ENCODE measurements around the gene POLR1A. TPM values are rescaled to one million over a fixed set of nuclear protein-coding genes. Genes with fewer than 3 reads are reported as not detected.

Gene POLR1A
- total and polyA plus RNA-seq, 10 donors, result 1.8 to 39.0 (median 20.1) TPM

GRCh38 chr2:86138736-86139625, 33.3 kb upstream of the POLR1A start:
- H3K27me3 ChIP-seq (replicated peaks in 1 of 7), result no peaks in the 10 kb centered on the region
- H3K4me1 ChIP-seq, result peaks cover 0 to 17% (median 0%) of the 10 kb centered on the region in 6 donors
- no peak for DNase-seq
- no peak overlapping the region for H3K27ac ChIP-seq
- no peak overlapping the region for H3K4me3 ChIP-seq
- intact Hi-C loops (cut with DNase I; ENCODE audit: low total_unique reads), result no loop called here
- TF ChIP-seq, protein P1, sequence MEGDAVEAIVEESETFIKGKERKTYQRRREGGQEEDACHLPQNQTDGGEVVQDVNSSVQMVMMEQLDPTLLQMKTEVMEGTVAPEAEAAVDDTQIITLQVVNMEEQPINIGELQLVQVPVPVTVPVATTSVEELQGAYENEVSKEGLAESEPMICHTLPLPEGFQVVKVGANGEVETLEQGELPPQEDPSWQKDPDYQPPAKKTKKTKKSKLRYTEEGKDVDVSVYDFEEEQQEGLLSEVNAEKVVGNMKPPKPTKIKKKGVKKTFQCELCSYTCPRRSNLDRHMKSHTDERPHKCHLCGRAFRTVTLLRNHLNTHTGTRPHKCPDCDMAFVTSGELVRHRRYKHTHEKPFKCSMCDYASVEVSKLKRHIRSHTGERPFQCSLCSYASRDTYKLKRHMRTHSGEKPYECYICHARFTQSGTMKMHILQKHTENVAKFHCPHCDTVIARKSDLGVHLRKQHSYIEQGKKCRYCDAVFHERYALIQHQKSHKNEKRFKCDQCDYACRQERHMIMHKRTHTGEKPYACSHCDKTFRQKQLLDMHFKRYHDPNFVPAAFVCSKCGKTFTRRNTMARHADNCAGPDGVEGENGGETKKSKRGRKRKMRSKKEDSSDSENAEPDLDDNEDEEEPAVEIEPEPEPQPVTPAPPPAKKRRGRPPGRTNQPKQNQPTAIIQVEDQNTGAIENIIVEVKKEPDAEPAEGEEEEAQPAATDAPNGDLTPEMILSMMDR (IDR thresholded peaks at IDR 0.05 in 8 of 11, conservative IDR thresholded peaks at IDR 0.05 in 3 of 11), result no peak
- TF ChIP-seq POLR2AphosphoS5 (IDR thresholded peaks at IDR 0.05) (peak in 1 of 3 donors; percentile 13), POLR2A (IDR thresholded peaks at IDR 0.05) (no peak)
- 93 to 98% (median 96%) methylated on average over 7 of the region's 7 CpGs for WGBS, 5 donors
- no peaks in the 10 kb centered on the region for H3K9me3 ChIP-seq
- peaks cover 12 to 100% (median 96%) of the 10 kb centered on the region in 6 donors for H3K36me3 ChIP-seq

GRCh38 chr2:86136141-86136540, 30.5 kb upstream of the POLR1A start:
- Histone ChIP-seq H3K9me3 (no peaks in the 10 kb centered on the region), H3K27ac (no peak overlapping the region), H3K27me3 (replicated peaks in 1 of 7) (no peaks in the 10 kb centered on the region), H3K4me3 (no peak overlapping the region), H3K36me3 (peaks cover 12 to 100% (median 98%) of the 10 kb centered on the region in 6 donors), H3K4me1 (no peaks in the 10 kb centered on the region)
- no peak for TF ChIP-seq POLR2AphosphoS5 (IDR thresholded peaks at IDR 0.05)
- TF ChIP-seq, protein P1 (IDR thresholded peaks at IDR 0.05 in 8 of 11, conservative IDR thresholded peaks at IDR 0.05 in 3 of 11), result no peak
- no peak for TF ChIP-seq POLR2A (IDR thresholded peaks at IDR 0.05)
- intact Hi-C loops (cut with DNase I; ENCODE audit: low total_unique reads), result no loop called here
- 83 to 98% (median 92%) methylated on average over 2 of the region's 2 CpGs for WGBS, 5 donors
- no peak for DNase-seq

- peaks cover 12 to 100% (median 98%) of the 10 kb centered on the region in 6 donors for H3K36me3 ChIP-seq
- 88 to 95% (median 93%) methylated on average over 5 of the region's 5 CpGs for WGBS, 5 donors
- no peak overlapping the region for H3K4me3 ChIP-seq
- H3K9me3 ChIP-seq, result no peaks in the 10 kb centered on the region
- TF ChIP-seq, protein P1 (IDR thresholded peaks at IDR 0.05 in 8 of 11, conservative IDR thresholded peaks at IDR 0.05 in 3 of 11), result no peak
- TF ChIP-seq POLR2AphosphoS5 (IDR thresholded peaks at IDR 0.05), result no peak
- TF ChIP-seq POLR2A (IDR thresholded peaks at IDR 0.05), result no peak
- no peaks in the 10 kb centered on the region for H3K4me1 ChIP-seq
- H3K27ac ChIP-seq, result no peak overlapping the region
- no peaks in the 10 kb centered on the region for H3K27me3 ChIP-seq (replicated peaks in 1 of 7)
- DNase-seq, result no peak
- intact Hi-C loops (cut with DNase I; ENCODE audit: low total_unique reads), result no loop called here
Measured at GRCh38 chr2:86135653-86136052, 30.0 kb upstream of the POLR1A start.

GRCh38 chr2:86134709-86135108, 29.0 kb upstream of the POLR1A start:
- intact Hi-C loops (cut with DNase I; ENCODE audit: low total_unique reads), result no loop called here
- WGBS, 5 donors, result 95 to 99% (median 96%) methylated on average over 4 of the region's 4 CpGs
- TF ChIP-seq POLR2AphosphoS5 (IDR thresholded peaks at IDR 0.05) (no peak), POLR2A (IDR thresholded peaks at IDR 0.05) (no peak)
- TF ChIP-seq, protein P1 (IDR thresholded peaks at IDR 0.05 in 8 of 11, conservative IDR thresholded peaks at IDR 0.05 in 3 of 11), result no peak

More at GRCh38 chr2:86134709-86135108, 29.0 kb upstream of the POLR1A start:
- no peaks in the 10 kb centered on the region for H3K9me3 ChIP-seq
- no peaks in the 10 kb centered on the region for H3K27me3 ChIP-seq (replicated peaks in 1 of 7)
- peaks cover 12 to 100% (median 99%) of the 10 kb centered on the region in 6 donors for H3K36me3 ChIP-seq
- H3K4me3 ChIP-seq, result no peak overlapping the region
- H3K27ac ChIP-seq, result no peak overlapping the region
- no peaks in the 10 kb centered on the region for H3K4me1 ChIP-seq
- no peak for DNase-seq
